Panc1 (cell line): ENCODE results near the gene PKP1.

ENCODE experiments used
- POLR2AphosphoS5 ChIP-seq: IDR thresholded peaks from 2 replicates; pipeline ENCODE4 v1.6.1; 2012; ENCODE audit warnings: mild to moderate bottlenecking, low read depth, low read length, moderate library complexity
- SIN3A ChIP-seq: IDR thresholded peaks from 2 replicates; pipeline ENCODE4 v1.6.1; 2012; ENCODE audit warnings: low read depth, mild to moderate bottlenecking, low read length, moderate library complexity, borderline replicate concordance; ENCODE audit not compliant: insufficient read depth
- TCF7L2 ChIP-seq: IDR thresholded peaks from 2 replicates; pipeline ENCODE4 v1.6.1; 2011; ENCODE audit warnings: mild to moderate bottlenecking, low read depth, low read length, inconsistent platforms
- TF ChIP-seq, protein P1 (sequence below), 2 experiments: IDR thresholded peaks; 2 replicates each; pipeline ENCODE4 v1.6.1; 2011 to 2012; ENCODE audit warnings: low read depth in 2 of 2, control low read depth in 1 of 2, low read length in 1 of 2, mild to moderate bottlenecking in 1 of 2, moderate library complexity in 1 of 2; ENCODE audit not compliant: insufficient read depth in 1 of 2
- TF ChIP-seq, protein P2 (sequence below): fragments of 450-650 bp; IDR thresholded peaks from 2 replicates; pipeline ENCODE4 v1.5.1; 2017; ENCODE audit warnings: mild to moderate bottlenecking

DNA sequence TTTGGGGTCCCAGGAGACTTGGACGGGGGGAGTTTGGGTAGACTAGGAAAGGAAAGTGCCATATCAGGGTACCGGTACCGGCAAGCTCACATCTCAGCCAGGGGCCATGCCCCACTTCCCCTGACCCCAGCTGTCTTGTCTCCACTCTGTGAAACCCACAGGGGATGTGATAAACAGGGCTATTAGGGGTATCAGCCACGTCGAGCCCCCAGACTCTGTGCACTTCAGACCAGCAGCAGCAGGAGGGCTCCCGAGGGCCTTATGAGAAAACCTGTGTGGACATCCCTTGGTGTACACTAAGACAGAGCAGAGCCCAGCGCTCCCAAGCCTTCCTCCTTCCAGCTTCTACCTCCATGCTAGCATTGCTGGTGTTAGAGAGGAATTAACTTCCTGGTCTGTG lies 47.9 kb downstream of the PKP1 start:
- TF ChIP-seq, protein P1, sequence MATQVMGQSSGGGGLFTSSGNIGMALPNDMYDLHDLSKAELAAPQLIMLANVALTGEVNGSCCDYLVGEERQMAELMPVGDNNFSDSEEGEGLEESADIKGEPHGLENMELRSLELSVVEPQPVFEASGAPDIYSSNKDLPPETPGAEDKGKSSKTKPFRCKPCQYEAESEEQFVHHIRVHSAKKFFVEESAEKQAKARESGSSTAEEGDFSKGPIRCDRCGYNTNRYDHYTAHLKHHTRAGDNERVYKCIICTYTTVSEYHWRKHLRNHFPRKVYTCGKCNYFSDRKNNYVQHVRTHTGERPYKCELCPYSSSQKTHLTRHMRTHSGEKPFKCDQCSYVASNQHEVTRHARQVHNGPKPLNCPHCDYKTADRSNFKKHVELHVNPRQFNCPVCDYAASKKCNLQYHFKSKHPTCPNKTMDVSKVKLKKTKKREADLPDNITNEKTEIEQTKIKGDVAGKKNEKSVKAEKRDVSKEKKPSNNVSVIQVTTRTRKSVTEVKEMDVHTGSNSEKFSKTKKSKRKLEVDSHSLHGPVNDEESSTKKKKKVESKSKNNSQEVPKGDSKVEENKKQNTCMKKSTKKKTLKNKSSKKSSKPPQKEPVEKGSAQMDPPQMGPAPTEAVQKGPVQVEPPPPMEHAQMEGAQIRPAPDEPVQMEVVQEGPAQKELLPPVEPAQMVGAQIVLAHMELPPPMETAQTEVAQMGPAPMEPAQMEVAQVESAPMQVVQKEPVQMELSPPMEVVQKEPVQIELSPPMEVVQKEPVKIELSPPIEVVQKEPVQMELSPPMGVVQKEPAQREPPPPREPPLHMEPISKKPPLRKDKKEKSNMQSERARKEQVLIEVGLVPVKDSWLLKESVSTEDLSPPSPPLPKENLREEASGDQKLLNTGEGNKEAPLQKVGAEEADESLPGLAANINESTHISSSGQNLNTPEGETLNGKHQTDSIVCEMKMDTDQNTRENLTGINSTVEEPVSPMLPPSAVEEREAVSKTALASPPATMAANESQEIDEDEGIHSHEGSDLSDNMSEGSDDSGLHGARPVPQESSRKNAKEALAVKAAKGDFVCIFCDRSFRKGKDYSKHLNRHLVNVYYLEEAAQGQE (IDR thresholded peaks at IDR 0.05; ENCODE audit: insufficient read depth in 1 of 2, low read depth in 2 of 2, low read length in 1 of 2), result no peak
- TF ChIP-seq, protein P2, sequence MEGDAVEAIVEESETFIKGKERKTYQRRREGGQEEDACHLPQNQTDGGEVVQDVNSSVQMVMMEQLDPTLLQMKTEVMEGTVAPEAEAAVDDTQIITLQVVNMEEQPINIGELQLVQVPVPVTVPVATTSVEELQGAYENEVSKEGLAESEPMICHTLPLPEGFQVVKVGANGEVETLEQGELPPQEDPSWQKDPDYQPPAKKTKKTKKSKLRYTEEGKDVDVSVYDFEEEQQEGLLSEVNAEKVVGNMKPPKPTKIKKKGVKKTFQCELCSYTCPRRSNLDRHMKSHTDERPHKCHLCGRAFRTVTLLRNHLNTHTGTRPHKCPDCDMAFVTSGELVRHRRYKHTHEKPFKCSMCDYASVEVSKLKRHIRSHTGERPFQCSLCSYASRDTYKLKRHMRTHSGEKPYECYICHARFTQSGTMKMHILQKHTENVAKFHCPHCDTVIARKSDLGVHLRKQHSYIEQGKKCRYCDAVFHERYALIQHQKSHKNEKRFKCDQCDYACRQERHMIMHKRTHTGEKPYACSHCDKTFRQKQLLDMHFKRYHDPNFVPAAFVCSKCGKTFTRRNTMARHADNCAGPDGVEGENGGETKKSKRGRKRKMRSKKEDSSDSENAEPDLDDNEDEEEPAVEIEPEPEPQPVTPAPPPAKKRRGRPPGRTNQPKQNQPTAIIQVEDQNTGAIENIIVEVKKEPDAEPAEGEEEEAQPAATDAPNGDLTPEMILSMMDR, result no peak
- TF ChIP-seq TCF7L2, result no peak
- no peak for TF ChIP-seq POLR2AphosphoS5
- TF ChIP-seq SIN3A, result no peak
